B cell (primary cell): ENCODE data around the gene IER2. TPM values are rescaled to one million over a fixed set of nuclear protein-coding genes. Genes with fewer than 3 reads are reported as not detected.

ENCODE experiments used
- ATAC-seq: fragments of 200-7000 bp; cut with Tn5 transposase; one replicate; pipeline ENCODE4 v1.10.0; 2021; ENCODE audit warnings: low read depth, mild to moderate bottlenecking, moderate number of reproducible peaks, moderate library complexity
- CTCF ChIA-PET: fragments of 350-600 bp; sonication (Branson Sonifier 250); formaldehyde crosslinking; loops from one replicate; lab custom pipeline; 2021; ENCODE audit warnings: antibody characterized with exemption, inconsistent platforms; lab: Charles Lee
- POLR2A ChIA-PET: fragments of 350-600 bp; sonication (Branson Sonifier 250); formaldehyde crosslinking; loops from one replicate; lab custom pipeline; 2021; ENCODE audit warnings: antibody characterized with exemption; lab: Charles Lee
- DNase-seq: peaks from one replicate; pipeline ENCODE4 v3.0.0; 2013
- H2AFZ ChIP-seq: 2 replicates; pipeline ENCODE4 v1.6.1; 2012; ENCODE audit warnings: mild to moderate bottlenecking, low read depth, low read length; ENCODE audit not compliant: insufficient read depth, poor library complexity, severe bottlenecking
- H3K27ac ChIP-seq, 2 donors: 1 replicate in 1 of 2; 2 replicates in 1 of 2; pipeline ENCODE4 v1.5.1; 2012 to 2013; ENCODE audit warnings: low read length in 2 of 2, mild to moderate bottlenecking in 2 of 2, moderate library complexity in 1 of 2
- H3K27me3 ChIP-seq, 4 experiments: fragments of 200-600 bp in 1 of 4; sonication (generic) in 1 of 4; replicated peaks in 1 of 4; 1 replicate in 2 of 4; 2 replicates in 2 of 4; pipeline versions ENCODE4 v1.6.1 to v1.7.0; 2013 to 2016; ENCODE audit warnings: low read length in 3 of 4, mild to moderate bottlenecking in 2 of 4, mixed read lengths in 1 of 4, moderate library complexity in 1 of 4; ENCODE audit not compliant: insufficient read depth in 4 of 4, control insufficient read depth in 3 of 4; ENCODE audit errors: control extremely low read depth in 1 of 4
- H3K36me3 ChIP-seq, 2 experiments: replicated peaks in 1 of 2; 1 replicate in 1 of 2; 2 replicates in 1 of 2; pipeline versions ENCODE4 v1.6.1 to v1.7.1; 2013; ENCODE audit warnings: low read length in 1 of 2; ENCODE audit not compliant: insufficient read depth in 2 of 2, control insufficient read depth in 1 of 2; ENCODE audit errors: control extremely low read depth in 1 of 2, extremely low read depth in 1 of 2
- H3K4me1 ChIP-seq, 2 donors: fragments of 200-600 bp in 1 of 2; sonication (generic) in 1 of 2; 1 replicate in 1 of 2; 2 replicates in 1 of 2; pipeline versions ENCODE4 v1.5.1 to v1.6.1; 2013 to 2017; ENCODE audit warnings: low read length in 2 of 2; ENCODE audit not compliant: control insufficient read depth in 2 of 2, insufficient read depth in 2 of 2
- H3K4me2 ChIP-seq: replicated peaks from 2 replicates; pipeline ENCODE3; 2012; ENCODE audit warnings: mild to moderate bottlenecking, low read depth, low read length; ENCODE audit not compliant: poor library complexity, severe bottlenecking
- H3K4me3 ChIP-seq, 5 experiments: fragments of 200-600 bp in 1 of 5; sonication (generic) in 1 of 5; 1 replicate in 3 of 5; 2 replicates in 2 of 5; pipeline versions ENCODE4 v1.5.1 to v1.7.0; 2011 to 2016; ENCODE audit warnings: low read length in 4 of 5, mild to moderate bottlenecking in 4 of 5, low read depth in 2 of 5, control low read depth in 1 of 5, moderate library complexity in 1 of 5; ENCODE audit not compliant: insufficient read depth in 1 of 5; ENCODE audit errors: control extremely low read depth in 1 of 5, extremely low read depth in 1 of 5
- H3K79me2 ChIP-seq: fragments of 200-600 bp; sonication (generic); one replicate; pipeline ENCODE4 v1.6.0; 2016; ENCODE audit warnings: low read length; ENCODE audit not compliant: control insufficient read depth, insufficient read depth
- H3K9ac ChIP-seq: fragments of 200-600 bp; sonication (generic); 2 replicates; pipeline ENCODE4 v1.6.1; 2017; ENCODE audit warnings: mild to moderate bottlenecking, low read length, moderate library complexity
- H3K9me3 ChIP-seq, 3 donors: one replicate each; pipeline versions ENCODE4 v1.6.1 to v1.7.1; 2013; ENCODE audit warnings: low read length in 2 of 3; ENCODE audit not compliant: control insufficient read depth in 2 of 3, insufficient read depth in 1 of 3; ENCODE audit errors: control extremely low read depth in 1 of 3
- H4K20me1 ChIP-seq: 2 replicates; pipeline ENCODE4 v1.6.0; 2012; ENCODE audit warnings: mild to moderate bottlenecking, low read length; ENCODE audit not compliant: insufficient read depth, control insufficient read depth, poor library complexity, severe bottlenecking
- H3K27ac Mint-ChIP-seq: one replicate; pipeline ENCODE4 v1.8.0; 2021; ENCODE audit warnings: mixed read lengths
- H3K27me3 Mint-ChIP-seq: one replicate; pipeline ENCODE4 v1.8.0; 2021; ENCODE audit warnings: mixed read lengths
- H3K4me1 Mint-ChIP-seq: one replicate; pipeline ENCODE4 v1.8.0; 2021; ENCODE audit warnings: mixed read lengths
- H3K4me3 Mint-ChIP-seq: one replicate; pipeline ENCODE4 v1.8.0; 2021; ENCODE audit warnings: mixed read lengths
- H3K9me3 Mint-ChIP-seq: one replicate; pipeline ENCODE4 v1.8.0; 2022; ENCODE audit warnings: mixed read lengths; ENCODE audit not compliant: insufficient read depth
- CTCF ChIP-seq: fragments of 200-600 bp; IDR thresholded peaks from one replicate; pipeline ENCODE4 v1.8.0; 2022; ENCODE audit warnings: antibody characterized with exemption, mild to moderate bottlenecking
- EZH2 ChIP-seq: IDR thresholded peaks from 2 replicates; pipeline ENCODE4 v1.6.1; 2012; ENCODE audit warnings: borderline replicate concordance, low read depth, mild to moderate bottlenecking, moderate library complexity, low read length; ENCODE audit not compliant: insufficient read depth, poor library complexity, severe bottlenecking
- WGBS: methylation state at CpG from one replicate; pipeline ENCODE4 v1.1.5; 2013; ENCODE audit warnings: missing lambda C conversion rate; ENCODE audit not compliant: insufficient coverage; 5-methylcytosine and 5-hydroxymethylcytosine counted together
- intact Hi-C: fragments of 100-400 bp; cut with micrococcal nuclease; formaldehyde crosslinking; loops from one replicate; pipeline ENCODE4 v1.10.0; 2022
- polyA plus RNA-seq: library from polyadenylated mRNA; depleted of rRNA; stranded (reverse); fragments of >200 nt; gene quantifications from 2 replicates; pipeline ENCODE4 v1.2.3, GENCODE V29; 2012
- total RNA-seq, 2 donors: library from RNA; stranded (reverse); fragments of 120-200 nt in 1 of 2; gene quantifications; 1 replicate in 1 of 2; 2 replicates in 1 of 2; pipeline versions ENCODE4 v1.2.3 to v1.2.4, GENCODE V29; 2013 to 2022

Gene IER2
- total and polyA plus RNA-seq, 2 donors (not counting 1 experiment from before 2014, with no cell fraction given) = 189 to 2,152 TPM

- TF ChIP-seq CTCF = no peak
- TF ChIP-seq EZH2 = no peak
- Histone ChIP-seq H3K27ac (peak overlapping the region; percentile 85 to 94), H3K4me2 (peak overlapping the region; percentile 94), H4K20me1 (no peaks in the 10 kb centered on the region), H2AFZ (peak overlapping the region; percentile 84), H3K4me3 (peak overlapping the region; percentile 24 to 71 (median 61)), H3K4me1 (peaks cover 84 to 96% of the 10 kb centered on the region in 2 donors), H3K27me3 (no peaks in the 10 kb centered on the region), H3K9ac (peak overlapping the region; percentile 73), H3K9me3 (no peaks in the 10 kb centered on the region), H3K36me3 (no peaks in the 10 kb centered on the region), H3K79me2 (peaks cover 19% of the 10 kb centered on the region)
- POLR2A ChIA-PET = interaction anchor here (0.6 to 7.1 kb wide), 8 partner anchors 8 to 677 kb away, joined by 3 to 64 read pairs (median 6); no protein-coding TSS in a partner anchor
- peak overlapping the region; percentile 92 for H3K4me3 Mint-ChIP-seq
- peak overlapping the region; percentile 97 for H3K27ac Mint-ChIP-seq
- peak; percentile 85 for DNase-seq
- H3K4me1 Mint-ChIP-seq = peaks cover 62% of the 10 kb centered on the region
- no peaks in the 10 kb centered on the region for H3K27me3 Mint-ChIP-seq
- WGBS = 2% methylated on average over 53 of the region's 58 CpGs
- no peaks in the 10 kb centered on the region for H3K9me3 Mint-ChIP-seq
- CTCF ChIA-PET = interaction anchor here (0.9 to 12.6 kb wide), 12 partner anchors 8 to 198 kb away, joined by 3 to 154 read pairs (median 5); no protein-coding TSS in a partner anchor
- intact Hi-C loops = loop anchor here (5.0 kb wide), 1 partner anchor 1219 kb away; the partner anchor contains the start of gene ADGRE5
- peak; percentile 42 for ATAC-seq
Measured at GRCh38 chr19:13162724-13163608, 12.8 kb downstream of the IER2 start.
